Naive thymus-derived CD4-positive, alpha-beta T cell (primary cell): ENCODE measurements around the gene AIRE. TPM values are rescaled to one million over a fixed set of nuclear protein-coding genes. Genes with fewer than 3 reads are reported as not detected.
A peak's percentile ranks its signal among the peaks of the same experiment; 100 is the strongest.

Experiments
- ATAC-seq: fragments of 150-1000 bp; cut with Tn5 transposase; 2 replicates; pipeline ENCODE4 v1.10.0; 2021; ENCODE audit warnings: mild to moderate bottlenecking, moderate library complexity
- CTCF ChIA-PET: fragments of 350-600 bp; sonication (Branson Sonifier 250); formaldehyde crosslinking; loops from one replicate; lab custom pipeline; 2021; ENCODE audit warnings: antibody characterized with exemption; lab: Charles Lee
- POLR2A ChIA-PET: fragments of 350-600 bp; sonication (Branson Sonifier 250); formaldehyde crosslinking; loops from one replicate; lab custom pipeline; 2021; ENCODE audit warnings: antibody characterized with exemption, inconsistent platforms; lab: Charles Lee
- DNase-seq, 9 donors: peaks; one replicate each; pipeline versions ENCODE4 v3.0.0 to v3.0.0-alpha.2; 2020 to 2022; ENCODE audit warnings: mixed read lengths in 1 of 9
- H3K27ac ChIP-seq: one replicate; pipeline ENCODE4 v1.7.0; 2013; ENCODE audit warnings: mild to moderate bottlenecking, low read depth, low read length, moderate library complexity
- H3K27me3 ChIP-seq, 2 donors: one replicate each; pipeline ENCODE4 v1.7.0; 2013; ENCODE audit warnings: low read length in 2 of 2, mild to moderate bottlenecking in 2 of 2, moderate library complexity in 2 of 2; ENCODE audit not compliant: control insufficient read depth in 2 of 2, insufficient read depth in 2 of 2
- H3K36me3 ChIP-seq, 3 experiments: 1 replicate in 2 of 3; 2 replicates in 1 of 3; pipeline ENCODE4 v1.7.0; 2013; ENCODE audit warnings: low read length in 3 of 3, mild to moderate bottlenecking in 3 of 3, moderate library complexity in 1 of 3; ENCODE audit not compliant: insufficient read depth in 3 of 3, control insufficient read depth in 2 of 3
- H3K4me1 ChIP-seq, 2 donors: one replicate each; pipeline ENCODE4 v1.7.0; 2013; ENCODE audit warnings: low read length in 2 of 2, mild to moderate bottlenecking in 2 of 2, moderate library complexity in 1 of 2; ENCODE audit not compliant: control insufficient read depth in 2 of 2, insufficient read depth in 2 of 2
- H3K4me3 ChIP-seq: 2 replicates; pipeline ENCODE4 v1.7.0; 2013; ENCODE audit warnings: mild to moderate bottlenecking, low read length
- H3K9me3 ChIP-seq, 3 experiments: 1 replicate in 2 of 3; 2 replicates in 1 of 3; pipeline ENCODE4 v1.7.0; 2013; ENCODE audit warnings: low read length in 3 of 3; ENCODE audit not compliant: control insufficient read depth in 2 of 3
- H3K27ac Mint-ChIP-seq, 9 donors: one replicate each; pipeline ENCODE4 v1.8.0; 2020 to 2022; ENCODE audit warnings: mixed read lengths in 9 of 9, mild to moderate bottlenecking in 8 of 9, moderate library complexity in 5 of 9, inconsistent platforms in 2 of 9
- H3K27me3 Mint-ChIP-seq, 5 donors: one replicate each; pipeline ENCODE4 v1.8.0; 2021 to 2022; ENCODE audit warnings: mixed read lengths in 5 of 5, mild to moderate bottlenecking in 1 of 5
- H3K36me3 Mint-ChIP-seq, 5 donors: one replicate each; pipeline ENCODE4 v1.8.0; 2020 to 2022; ENCODE audit warnings: mixed read lengths in 5 of 5, mild to moderate bottlenecking in 3 of 5, inconsistent platforms in 1 of 5
- H3K4me1 Mint-ChIP-seq, 7 donors: one replicate each; pipeline ENCODE4 v1.8.0; 2020 to 2022; ENCODE audit warnings: mixed read lengths in 7 of 7, mild to moderate bottlenecking in 3 of 7, inconsistent platforms in 1 of 7
- H3K4me3 Mint-ChIP-seq, 10 donors: one replicate each; pipeline ENCODE4 v1.8.0; 2020 to 2022; ENCODE audit warnings: mild to moderate bottlenecking in 10 of 10, mixed read lengths in 10 of 10, moderate library complexity in 6 of 10, inconsistent platforms in 2 of 10
- H3K9me3 Mint-ChIP-seq, 11 donors: one replicate each; pipeline ENCODE4 v1.8.0; 2020 to 2022; ENCODE audit warnings: mixed read lengths in 11 of 11, mild to moderate bottlenecking in 4 of 11, inconsistent platforms in 1 of 11, moderate library complexity in 1 of 11
- intact Hi-C, 2 donors: fragments of 100-400 bp; cut with micrococcal nuclease; formaldehyde crosslinking; loops; one replicate each; pipeline ENCODE4 v1.15.1; 2023
- polyA plus RNA-seq, 2 donors: library from polyadenylated mRNA; unstranded; fragments of 300-500 nt; fragmentation: Illumina TruSeq; gene quantifications; one replicate each; pipeline ENCODE4 v1.2.3, GENCODE V29; 2021
- total RNA-seq, 6 experiments: library from RNA in 5 of 6; stranded (reverse) in 5 of 6; gene quantifications; 1 replicate in 5 of 6; 2 replicates in 1 of 6; pipeline ENCODE4 v1.2.3 and lab custom pipeline; 2021 to 2026

AIRE gene
- total and polyA plus RNA-seq, 7 experiments from 2014 or later, result 0.14 to 2.6 (median 0.32) TPM; not detected in 4

DNA sequence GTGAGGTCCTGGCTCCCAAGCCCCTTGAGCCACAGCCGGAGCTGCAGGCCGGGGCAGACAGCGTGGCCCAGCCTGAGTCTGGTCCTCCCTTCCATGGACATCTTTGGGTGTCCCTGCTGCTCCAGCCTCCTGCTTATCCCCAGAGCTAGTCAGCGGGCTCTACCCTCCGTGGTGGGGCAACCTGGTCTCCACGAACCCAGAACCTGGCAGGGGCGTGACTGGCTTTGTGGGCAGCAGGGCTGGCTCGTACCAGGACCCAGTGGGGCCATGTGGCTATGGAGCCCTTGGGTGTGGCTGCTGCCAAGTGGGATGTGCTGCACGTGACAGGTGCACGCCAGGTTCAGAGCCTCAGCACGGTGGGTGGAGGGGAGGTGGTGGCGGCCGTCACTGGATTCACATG, 35.2 kb downstream of the AIRE start:
- no peak for ATAC-seq
- intact Hi-C loops, result loop anchor here in 1 of 2 donors (10.0 kb wide), 1 partner anchor 164 kb away; no protein-coding TSS in a partner anchor
- POLR2A ChIA-PET, result no interaction called here
- Histone ChIP-seq H3K9me3 (no peaks in the 10 kb centered on the region), H3K27ac (no peak overlapping the region), H3K4me1 (no peaks in the 10 kb centered on the region), H3K36me3 (peaks cover 0 to 95% (median 0%) of the 10 kb centered on the region in 3 experiments), H3K27me3 (no peaks in the 10 kb centered on the region), H3K4me3 (no peak overlapping the region)
- Mint-ChIP-seq H3K4me3 (no peak overlapping the region), H3K9me3 (no peaks in the 10 kb centered on the region), H3K4me1 (peaks cover 0 to 2% (median 0%) of the 10 kb centered on the region in 7 donors), H3K27me3 (no peaks in the 10 kb centered on the region), H3K27ac (no peak overlapping the region), H3K36me3 (peaks cover 0 to 4% (median 0%) of the 10 kb centered on the region in 5 donors)
- CTCF ChIA-PET, result interaction anchor here (1.2 kb wide), 1 partner anchor 23 kb away, joined by 3 read pairs; no protein-coding TSS in a partner anchor
- no peak for DNase-seq

DNA sequence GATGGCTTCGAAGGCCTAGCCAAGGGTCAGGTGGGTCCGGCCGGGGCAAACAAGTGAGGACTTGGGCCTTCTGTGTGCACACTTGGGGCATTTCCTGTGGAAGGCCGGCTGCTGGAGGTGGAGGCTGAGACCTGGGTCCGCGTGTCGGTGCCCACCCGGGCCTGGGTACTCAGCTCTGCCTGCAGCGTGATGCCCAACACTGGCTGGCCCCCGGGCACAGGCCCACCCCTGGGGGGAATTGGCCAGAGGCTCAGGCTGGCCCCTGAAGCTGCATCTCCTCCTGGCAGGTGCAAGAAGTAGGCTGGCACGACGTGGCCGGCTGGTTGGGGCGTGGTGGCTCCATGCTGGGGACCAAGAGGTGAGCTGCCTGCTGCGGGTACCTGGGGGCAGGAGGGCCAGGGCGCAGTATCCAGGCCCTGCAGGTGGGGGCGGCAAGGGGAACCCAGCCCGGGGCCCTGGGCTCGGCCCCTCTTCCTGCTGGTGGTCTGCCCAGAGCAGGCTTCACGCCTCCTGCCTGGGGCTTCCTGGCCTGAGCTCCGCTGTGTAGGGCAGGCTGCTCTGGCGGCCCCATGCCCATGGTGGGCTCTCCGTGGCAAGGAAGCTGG, 36.3 kb downstream of the AIRE start:
- Histone ChIP-seq H3K4me3 (no peak overlapping the region), H3K27ac (no peak overlapping the region), H3K36me3 (peaks cover 0 to 91% (median 0%) of the 10 kb centered on the region in 3 experiments), H3K27me3 (no peaks in the 10 kb centered on the region), H3K9me3 (no peaks in the 10 kb centered on the region), H3K4me1 (no peaks in the 10 kb centered on the region)
- Mint-ChIP-seq H3K9me3 (no peaks in the 10 kb centered on the region), H3K4me1 (no peaks in the 10 kb centered on the region), H3K27ac (no peak overlapping the region), H3K4me3 (no peak overlapping the region), H3K27me3 (no peaks in the 10 kb centered on the region), H3K36me3 (no peaks in the 10 kb centered on the region)
- intact Hi-C loops, result loop anchor here in 1 of 2 donors (10.0 kb wide), 1 partner anchor 163 kb away; no protein-coding TSS in a partner anchor
- DNase-seq, result no peak
- ChIA-PET POLR2A (no interaction called here), CTCF (no interaction called here)
- ATAC-seq, result no peak

DNA sequence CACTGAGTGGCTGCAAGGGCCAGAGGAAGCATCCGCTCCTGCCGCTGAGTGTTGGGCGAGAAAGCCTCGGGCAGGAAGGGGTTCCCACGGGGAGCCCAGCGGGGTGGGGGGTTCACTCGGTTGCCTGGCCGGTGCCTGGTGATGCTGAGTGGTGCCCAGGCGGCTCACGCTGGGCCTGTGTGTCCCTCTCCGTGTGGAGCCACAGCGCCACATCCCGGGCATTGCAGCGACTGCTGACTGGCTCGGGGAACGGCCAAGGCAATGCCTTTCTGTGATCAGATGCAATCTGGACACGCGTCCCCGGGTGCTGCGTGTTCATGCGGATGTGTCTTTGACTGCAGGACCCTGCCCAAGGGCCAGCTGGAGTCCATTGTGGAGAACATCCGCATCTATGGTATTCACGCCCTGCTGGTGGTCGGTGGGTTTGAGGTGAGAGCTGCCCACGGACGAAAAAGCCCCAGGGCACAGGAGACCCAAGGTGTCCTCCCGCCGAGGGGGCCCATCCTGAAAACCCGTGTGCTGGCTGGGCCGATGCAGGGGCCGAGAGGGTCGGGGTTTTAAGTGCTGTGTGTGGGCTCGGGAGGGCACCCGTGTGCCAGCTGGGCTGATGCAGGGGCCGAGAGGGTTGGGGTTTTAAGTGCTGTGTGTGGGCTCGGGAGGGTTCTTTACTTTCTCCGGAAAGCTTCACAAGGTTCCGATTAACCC, 37.1 kb downstream of the AIRE start:
- intact Hi-C loops, result loop anchor here in 1 of 2 donors (10.0 kb wide), 1 partner anchor 162 kb away; no protein-coding TSS in a partner anchor
- H3K36me3 ChIP-seq, result peaks cover 0 to 90% (median 0%) of the 10 kb centered on the region in 3 experiments
- Mint-ChIP-seq H3K27me3 (no peaks in the 10 kb centered on the region), H3K27ac (peak overlapping the region in 1 of 9 donors; percentile 67), H3K36me3 (no peaks in the 10 kb centered on the region), H3K4me1 (no peaks in the 10 kb centered on the region), H3K9me3 (no peaks in the 10 kb centered on the region), H3K4me3 (no peak overlapping the region)
- H3K4me3 ChIP-seq, result no peak overlapping the region
- no peak overlapping the region for H3K27ac ChIP-seq
- DNase-seq (no peak), ATAC-seq (no peak)
- no peaks in the 10 kb centered on the region for H3K27me3 ChIP-seq
- ChIA-PET POLR2A (no interaction called here), CTCF (no interaction called here)
- no peaks in the 10 kb centered on the region for H3K9me3 ChIP-seq
- no peaks in the 10 kb centered on the region for H3K4me1 ChIP-seq

DNA sequence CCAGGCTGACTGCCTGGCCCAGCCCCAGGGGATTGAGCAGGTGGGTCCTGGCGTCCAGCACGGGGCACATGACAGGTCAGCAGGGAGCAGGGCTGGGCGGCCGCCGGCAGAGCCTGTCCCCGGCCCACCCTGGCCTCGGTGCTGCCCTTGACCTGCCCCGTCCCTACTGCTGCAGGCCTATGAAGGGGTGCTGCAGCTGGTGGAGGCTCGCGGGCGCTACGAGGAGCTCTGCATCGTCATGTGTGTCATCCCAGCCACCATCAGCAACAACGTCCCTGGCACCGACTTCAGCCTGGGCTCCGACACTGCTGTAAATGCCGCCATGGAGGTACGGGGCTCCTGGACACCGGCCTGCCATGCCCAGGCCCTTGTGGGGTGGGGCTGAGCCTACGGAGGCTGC, 37.9 kb downstream of the AIRE start:
- CTCF ChIA-PET, result no interaction called here

DNA sequence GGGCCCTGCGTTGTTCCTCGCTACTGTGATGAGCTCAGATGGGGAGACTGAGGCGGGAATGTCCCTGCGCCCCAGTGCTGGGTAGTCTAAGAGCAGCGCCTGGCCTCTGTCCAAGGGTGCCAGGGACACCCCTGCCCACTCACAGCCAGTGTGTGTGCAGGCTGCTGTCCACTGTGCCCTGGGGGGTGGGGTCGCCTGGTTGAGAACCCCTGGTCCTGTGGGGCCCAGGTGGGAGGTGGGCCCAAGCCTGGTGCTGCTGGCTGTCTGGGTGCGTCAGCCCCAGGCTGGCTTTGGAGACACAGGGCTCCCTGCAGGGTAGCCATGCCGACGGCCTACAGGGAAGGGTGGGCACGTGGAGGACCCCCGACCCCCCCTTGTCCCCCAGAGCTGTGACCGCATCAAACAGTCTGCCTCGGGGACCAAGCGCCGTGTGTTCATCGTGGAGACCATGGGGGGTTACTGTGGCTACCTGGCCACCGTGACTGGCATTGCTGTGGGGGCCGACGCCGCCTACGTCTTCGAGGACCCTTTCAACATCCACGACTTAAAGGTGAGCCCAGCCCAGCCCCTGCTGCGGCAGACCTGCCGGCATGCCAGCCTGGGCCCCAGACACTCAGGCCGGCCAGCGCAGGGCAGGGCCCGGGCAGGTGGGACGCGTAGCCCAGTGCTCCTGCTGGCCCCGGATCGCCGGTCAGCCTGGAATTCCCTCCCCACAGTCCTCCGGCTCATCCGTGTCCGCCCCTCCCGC, 38.6 kb downstream of the AIRE start:
- no peak overlapping the region for H3K4me3 Mint-ChIP-seq
- peaks cover 0 to 75% (median 0%) of the 10 kb centered on the region in 3 experiments for H3K36me3 ChIP-seq
- no peak for DNase-seq
- no peaks in the 10 kb centered on the region for H3K4me1 ChIP-seq
- intact Hi-C loops, result loop anchor here in 1 of 2 donors (10.0 kb wide), 1 partner anchor 161 kb away; no protein-coding TSS in a partner anchor
- CTCF ChIA-PET, result no interaction called here
- ATAC-seq, result no peak
- H3K27me3 ChIP-seq, result no peaks in the 10 kb centered on the region
- no peaks in the 10 kb centered on the region for H3K9me3 ChIP-seq
- no peaks in the 10 kb centered on the region for H3K9me3 Mint-ChIP-seq
- no peaks in the 10 kb centered on the region for H3K27me3 Mint-ChIP-seq
- no peaks in the 10 kb centered on the region for H3K36me3 Mint-ChIP-seq
- H3K4me1 Mint-ChIP-seq, result no peaks in the 10 kb centered on the region
- no peak overlapping the region for H3K27ac Mint-ChIP-seq
- no peak overlapping the region for H3K27ac ChIP-seq
- H3K4me3 ChIP-seq, result no peak overlapping the region
- POLR2A ChIA-PET, result no interaction called here

More for the DNA sequence above, 37.9 kb downstream of the AIRE start:
- ATAC-seq (no peak), DNase-seq (no peak)
- intact Hi-C loops, result loop anchor here in 1 of 2 donors (10.0 kb wide), 1 partner anchor 161 kb away; no protein-coding TSS in a partner anchor
- Histone ChIP-seq H3K4me3 (no peak overlapping the region), H3K36me3 (peaks cover 0 to 82% (median 0%) of the 10 kb centered on the region in 3 experiments), H3K9me3 (no peaks in the 10 kb centered on the region), H3K27ac (no peak overlapping the region), H3K27me3 (no peaks in the 10 kb centered on the region), H3K4me1 (no peaks in the 10 kb centered on the region)
- H3K4me3 Mint-ChIP-seq, result no peak overlapping the region
- no peaks in the 10 kb centered on the region for H3K4me1 Mint-ChIP-seq
- POLR2A ChIA-PET, result no interaction called here
- H3K27ac Mint-ChIP-seq, result no peak overlapping the region
- H3K27me3 Mint-ChIP-seq, result no peaks in the 10 kb centered on the region
- H3K36me3 Mint-ChIP-seq, result no peaks in the 10 kb centered on the region
- H3K9me3 Mint-ChIP-seq, result no peaks in the 10 kb centered on the region

DNA sequence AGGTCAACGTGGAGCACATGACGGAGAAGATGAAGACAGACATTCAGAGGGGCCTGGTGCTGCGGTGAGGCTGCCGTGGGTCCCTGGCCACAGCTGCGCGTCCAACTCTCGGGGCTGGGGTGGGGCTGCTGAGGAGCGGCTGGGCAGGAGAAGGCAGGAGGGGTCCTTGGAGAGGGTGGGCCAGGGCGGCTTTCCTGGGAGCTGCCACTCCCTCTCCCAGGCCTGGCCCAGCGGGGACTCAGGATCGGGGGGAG, 39.1 kb downstream of the AIRE start:
- no peaks in the 10 kb centered on the region for H3K27me3 Mint-ChIP-seq
- intact Hi-C loops, result loop anchor here in 1 of 2 donors (10.0 kb wide), 1 partner anchor 160 kb away; no protein-coding TSS in a partner anchor
- DNase-seq (no peak), ATAC-seq (no peak)
- H3K27ac Mint-ChIP-seq, result no peak overlapping the region
- H3K4me1 Mint-ChIP-seq, result no peaks in the 10 kb centered on the region
- no peaks in the 10 kb centered on the region for H3K4me1 ChIP-seq
- no peaks in the 10 kb centered on the region for H3K9me3 Mint-ChIP-seq
- no peaks in the 10 kb centered on the region for H3K9me3 ChIP-seq
- POLR2A ChIA-PET, result interaction anchor here (0.6 kb wide), 1 partner anchor 15 kb away, joined by 3 read pairs; no protein-coding TSS in a partner anchor
- H3K36me3 ChIP-seq, result peaks cover 0 to 72% (median 0%) of the 10 kb centered on the region in 3 experiments
- no peaks in the 10 kb centered on the region for H3K36me3 Mint-ChIP-seq
- no peaks in the 10 kb centered on the region for H3K27me3 ChIP-seq
- no peak overlapping the region for H3K27ac ChIP-seq
- no peak overlapping the region for H3K4me3 ChIP-seq
- H3K4me3 Mint-ChIP-seq, result no peak overlapping the region
- CTCF ChIA-PET, result interaction anchor here (0.6 kb wide), 1 partner anchor 20 kb away, joined by 3 read pairs; no protein-coding TSS in a partner anchor
